HEK293 (cell line): ENCODE results near the gene KCNE4.

ENCODE experiments used
- CTCF ChIA-PET: fragments of 350-600 bp; formaldehyde crosslinking; extraction: SDS; loops from one replicate; lab custom pipeline; 2021; ENCODE audit warnings: antibody characterized with exemption; lab: Yijun Ruan, JAX
- POLR2A ChIA-PET: fragments of 300-600 bp; formaldehyde crosslinking; extraction: SDS; loops from one replicate; lab custom pipeline; 2020; ENCODE audit warnings: antibody characterized with exemption, inconsistent platforms; lab: Yijun Ruan, JAX
- H3K27ac ChIP-seq: fragments of 200-500 bp; sonication (Bioruptor generic); 2 replicates; pipeline ENCODE4 v1.5.1; 2014; ENCODE audit warnings: low read depth, low read length, control low read depth, inconsistent platforms; ENCODE audit errors: extremely low read depth
- H3K36me3 ChIP-seq, 2 experiments: fragments of 200-500 bp in 1 of 2; sonication (Bioruptor generic) in 1 of 2; 1 replicate in 1 of 2; 2 replicates in 1 of 2; pipeline ENCODE4 v1.5.1; 2014 to 2017; ENCODE audit warnings: inconsistent platforms in 2 of 2, low read length in 2 of 2; ENCODE audit not compliant: control insufficient read depth in 2 of 2, insufficient read depth in 1 of 2
- H3K4me1 ChIP-seq: fragments of 200-500 bp; sonication (Bioruptor generic); 2 replicates; pipeline ENCODE4 v1.5.1; 2014; ENCODE audit warnings: mild to moderate bottlenecking, low read length, inconsistent platforms; ENCODE audit not compliant: control insufficient read depth, insufficient read depth
- H3K4me3 ChIP-seq: 2 replicates; pipeline ENCODE4 v1.5.1; 2011; ENCODE audit warnings: low read depth, mild to moderate bottlenecking, control low read depth, low read length, moderate library complexity
- H3K9me3 ChIP-seq: fragments of 200-500 bp; sonication (Bioruptor generic); 2 replicates; pipeline ENCODE4 v1.5.1; 2014; ENCODE audit warnings: low read depth, low read length, inconsistent platforms; ENCODE audit not compliant: control insufficient read depth, insufficient read depth
- ZNF37A ChIP-seq: fragments of 450-650 bp; IDR thresholded peaks from 2 replicates; pipeline ENCODE4 v1.5.1; 2018; ENCODE audit warnings: missing biosample characterization, missing genetic modification characterization
- ZNF837 ChIP-seq: fragments of 450-650 bp; formaldehyde crosslinking; IDR thresholded peaks from 2 replicates; pipeline ENCODE4 v1.5.1; 2016; ENCODE audit warnings: missing biosample characterization, missing genetic modification characterization
- TF ChIP-seq, protein P1 (sequence below): fragments of 450-650 bp; formaldehyde crosslinking; IDR thresholded peaks from 2 replicates; pipeline ENCODE4 v1.5.1; 2017; ENCODE audit warnings: missing biosample characterization, missing genetic modification characterization

KCNE4 gene

DNA sequence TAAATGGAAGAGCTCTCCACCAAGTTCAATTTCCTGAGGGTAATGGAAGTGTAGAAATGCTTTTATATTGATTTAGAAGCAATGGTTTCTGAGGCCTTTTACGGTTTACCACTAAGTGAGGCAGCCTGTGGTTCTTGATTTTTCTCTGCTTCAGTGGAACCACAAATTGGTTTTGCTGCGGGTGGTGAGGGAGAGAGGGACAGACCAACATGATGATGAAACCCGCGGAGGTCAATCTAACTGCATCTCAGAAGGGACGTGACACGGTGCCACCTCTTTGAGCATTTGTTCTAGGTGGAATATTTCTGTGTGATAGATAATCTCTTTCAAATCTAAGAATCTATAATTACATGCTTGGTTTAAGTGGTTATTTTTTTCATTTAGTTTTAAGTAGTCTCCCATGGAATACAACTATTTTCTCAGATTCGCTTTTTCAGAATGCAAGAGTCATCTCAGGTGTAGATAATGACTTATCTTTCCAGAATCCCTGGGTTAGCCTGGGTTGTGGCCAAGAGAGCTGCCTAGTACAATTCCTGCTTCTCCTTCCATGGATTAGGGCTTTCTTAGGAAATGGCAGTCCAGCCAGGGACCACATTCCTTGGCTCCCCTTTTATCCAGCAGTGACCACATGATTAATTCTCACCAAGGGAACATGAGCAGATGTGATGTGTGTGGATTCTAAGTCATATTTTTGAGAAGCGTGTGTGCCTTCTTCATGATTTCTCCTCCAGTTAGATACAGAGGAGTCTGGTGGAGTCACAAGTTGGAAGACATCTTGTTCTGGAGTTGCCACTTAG, 52.5 kb downstream of the KCNE4 start:
- ChIA-PET POLR2A (no interaction called here), CTCF (interaction anchor here (0.8 to 4.9 kb wide), 3 partner anchors 16 to 133 kb away, joined by 3 to 37 read pairs (median 4); no protein-coding TSS in a partner anchor)

More for the DNA sequence above, 52.5 kb downstream of the KCNE4 start:
- no peak overlapping the region for H3K27ac ChIP-seq
- TF ChIP-seq ZNF37A (no peak), ZNF837 (no peak)
- TF ChIP-seq, protein P1, sequence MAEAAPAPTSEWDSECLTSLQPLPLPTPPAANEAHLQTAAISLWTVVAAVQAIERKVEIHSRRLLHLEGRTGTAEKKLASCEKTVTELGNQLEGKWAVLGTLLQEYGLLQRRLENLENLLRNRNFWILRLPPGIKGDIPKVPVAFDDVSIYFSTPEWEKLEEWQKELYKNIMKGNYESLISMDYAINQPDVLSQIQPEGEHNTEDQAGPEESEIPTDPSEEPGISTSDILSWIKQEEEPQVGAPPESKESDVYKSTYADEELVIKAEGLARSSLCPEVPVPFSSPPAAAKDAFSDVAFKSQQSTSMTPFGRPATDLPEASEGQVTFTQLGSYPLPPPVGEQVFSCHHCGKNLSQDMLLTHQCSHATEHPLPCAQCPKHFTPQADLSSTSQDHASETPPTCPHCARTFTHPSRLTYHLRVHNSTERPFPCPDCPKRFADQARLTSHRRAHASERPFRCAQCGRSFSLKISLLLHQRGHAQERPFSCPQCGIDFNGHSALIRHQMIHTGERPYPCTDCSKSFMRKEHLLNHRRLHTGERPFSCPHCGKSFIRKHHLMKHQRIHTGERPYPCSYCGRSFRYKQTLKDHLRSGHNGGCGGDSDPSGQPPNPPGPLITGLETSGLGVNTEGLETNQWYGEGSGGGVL (tag by site-specific recombination) = no peak
- TF ChIP-seq, all 188 proteins: peak for 0
- no peaks in the 10 kb centered on the region for H3K36me3 ChIP-seq
- H3K4me3 ChIP-seq = no peak overlapping the region
- H3K9me3 ChIP-seq = no peaks in the 10 kb centered on the region
- no peaks in the 10 kb centered on the region for H3K4me1 ChIP-seq
